ENCODE measurements around the gene PTPN7. TPM values are rescaled to one million over a fixed set of nuclear protein-coding genes. Genes with fewer than 3 reads are reported as not detected.

PTPN7 gene
- total RNA-seq, 4 donors from 2014 or later = 0.42 to 2.7 (median 0.60) TPM; not detected in 1

DNA sequence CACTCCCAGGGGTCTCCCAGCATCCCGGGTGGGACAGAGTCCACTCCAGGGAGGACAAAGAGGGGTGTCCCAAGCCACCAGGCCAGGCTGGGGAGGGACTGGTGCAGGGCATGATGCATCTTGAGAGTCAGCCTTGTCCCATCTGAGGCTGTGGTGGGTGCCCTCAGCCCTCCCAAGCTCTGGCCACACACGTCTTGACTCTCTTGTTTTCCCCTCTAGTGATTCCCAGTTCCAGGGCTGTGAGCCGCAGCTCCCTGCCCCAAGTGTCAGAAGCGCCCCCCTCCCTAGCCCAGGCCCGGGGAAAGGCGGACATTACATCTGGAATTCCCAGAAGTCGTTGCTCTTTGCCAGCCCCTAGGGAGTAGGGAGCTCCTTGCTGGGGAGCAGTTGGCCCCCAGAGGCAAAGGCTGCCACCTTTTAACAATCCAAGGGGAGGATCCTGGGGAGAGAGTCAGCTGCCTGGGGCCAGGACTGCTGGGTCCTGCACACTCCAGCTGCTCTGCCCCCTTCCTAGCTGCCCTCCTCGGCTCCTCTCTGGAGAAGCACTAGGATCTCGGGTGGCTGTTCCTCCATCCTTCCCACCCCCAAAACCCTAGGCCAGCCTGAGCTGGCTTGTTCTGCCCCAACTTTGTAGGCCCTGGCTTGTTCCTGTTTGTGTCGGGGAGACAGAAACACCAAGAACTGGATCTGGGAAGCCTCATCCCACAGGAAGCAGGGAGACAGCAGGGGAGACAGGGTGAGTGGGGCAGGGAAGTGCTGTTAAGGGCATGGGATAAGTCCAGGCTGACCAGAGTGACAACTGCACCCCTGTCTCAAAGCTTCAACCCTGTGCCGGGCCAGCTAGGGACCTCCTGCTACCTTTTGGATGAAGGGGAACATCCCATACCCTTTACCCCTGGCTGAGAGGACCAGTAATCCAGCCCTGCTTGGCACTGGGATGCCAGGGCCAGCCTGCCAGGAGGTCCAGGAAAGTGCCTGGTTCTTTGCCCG is 3.2 kb upstream of the PTPN7 start:
- no peaks in the 10 kb centered on the region for H3K27me3 ChIP-seq
- peaks cover 10% of the 10 kb centered on the region for H3K4me1 ChIP-seq
- no peak overlapping the region for H3K27ac ChIP-seq
- WGBS = 63% methylated on average over 7 of the region's 12 CpGs
- H3K36me3 ChIP-seq = no peaks in the 10 kb centered on the region
- TF ChIP-seq, protein P1, sequence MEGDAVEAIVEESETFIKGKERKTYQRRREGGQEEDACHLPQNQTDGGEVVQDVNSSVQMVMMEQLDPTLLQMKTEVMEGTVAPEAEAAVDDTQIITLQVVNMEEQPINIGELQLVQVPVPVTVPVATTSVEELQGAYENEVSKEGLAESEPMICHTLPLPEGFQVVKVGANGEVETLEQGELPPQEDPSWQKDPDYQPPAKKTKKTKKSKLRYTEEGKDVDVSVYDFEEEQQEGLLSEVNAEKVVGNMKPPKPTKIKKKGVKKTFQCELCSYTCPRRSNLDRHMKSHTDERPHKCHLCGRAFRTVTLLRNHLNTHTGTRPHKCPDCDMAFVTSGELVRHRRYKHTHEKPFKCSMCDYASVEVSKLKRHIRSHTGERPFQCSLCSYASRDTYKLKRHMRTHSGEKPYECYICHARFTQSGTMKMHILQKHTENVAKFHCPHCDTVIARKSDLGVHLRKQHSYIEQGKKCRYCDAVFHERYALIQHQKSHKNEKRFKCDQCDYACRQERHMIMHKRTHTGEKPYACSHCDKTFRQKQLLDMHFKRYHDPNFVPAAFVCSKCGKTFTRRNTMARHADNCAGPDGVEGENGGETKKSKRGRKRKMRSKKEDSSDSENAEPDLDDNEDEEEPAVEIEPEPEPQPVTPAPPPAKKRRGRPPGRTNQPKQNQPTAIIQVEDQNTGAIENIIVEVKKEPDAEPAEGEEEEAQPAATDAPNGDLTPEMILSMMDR (IDR thresholded peaks at IDR 0.05) = no peak
- TF ChIP-seq POLR2AphosphoS5 (IDR thresholded peaks at IDR 0.05) (no peak), EP300 (IDR thresholded peaks at IDR 0.05) (no peak), POLR2A (IDR thresholded peaks at IDR 0.05) (no peak)
- H3K4me3 ChIP-seq = no peak overlapping the region
- DNase-seq (ENCODE audit: low spot score in 2 of 2) = no peak
- H3K9me3 ChIP-seq = no peaks in the 10 kb centered on the region

DNA sequence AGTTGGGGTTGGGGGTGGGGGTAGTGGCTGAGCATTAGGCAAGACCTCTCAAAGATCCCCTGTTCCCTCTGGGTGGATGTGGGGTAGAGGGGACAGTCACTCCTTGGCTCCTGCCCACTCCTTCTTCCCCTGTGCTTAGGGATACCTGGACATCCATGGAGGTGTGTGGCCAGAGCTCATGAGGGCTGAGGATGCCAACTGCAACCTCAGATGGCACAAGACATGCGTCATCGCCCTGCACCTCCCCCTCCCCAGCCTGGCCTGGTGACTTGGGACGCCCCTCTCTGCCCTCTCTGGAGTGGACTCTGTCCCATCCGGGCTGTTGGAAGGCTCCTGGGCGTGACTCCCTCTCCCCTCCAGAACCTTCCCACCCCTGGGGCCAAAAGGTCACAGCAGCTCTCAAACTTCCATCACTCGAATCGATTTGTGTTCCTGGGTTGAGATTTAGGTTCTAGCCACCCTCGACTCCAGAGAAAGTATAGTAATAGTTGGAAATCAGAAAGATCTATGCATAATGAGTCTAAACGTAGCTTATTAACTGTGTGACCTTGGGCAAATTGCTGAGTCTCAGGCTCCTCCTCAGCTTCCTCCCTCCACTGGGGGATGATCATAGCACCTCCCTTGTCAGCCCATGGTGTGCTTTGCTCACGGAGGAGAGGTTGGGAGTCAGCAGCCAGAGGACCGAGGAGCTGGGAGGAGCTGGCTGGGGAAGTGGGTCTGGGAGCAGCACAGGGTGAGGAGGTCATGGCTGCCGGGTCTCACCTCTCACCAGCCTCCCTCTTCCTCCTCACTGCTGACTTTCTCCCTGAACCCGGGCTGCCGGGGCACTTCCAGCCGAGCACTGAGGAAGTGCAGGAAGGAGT is 2.2 kb upstream of the PTPN7 start:
- H3K36me3 ChIP-seq = no peaks in the 10 kb centered on the region
- H3K4me3 ChIP-seq = no peak overlapping the region
- no peak for DNase-seq (ENCODE audit: low spot score in 2 of 2)
- peaks cover 2% of the 10 kb centered on the region for H3K4me1 ChIP-seq
- H3K27me3 ChIP-seq = no peaks in the 10 kb centered on the region
- 54% methylated on average over 11 of the region's 15 CpGs for WGBS
- TF ChIP-seq POLR2AphosphoS5 (IDR thresholded peaks at IDR 0.05) = no peak
- TF ChIP-seq POLR2A (IDR thresholded peaks at IDR 0.05) = no peak
- TF ChIP-seq EP300 (IDR thresholded peaks at IDR 0.05) = no peak
- TF ChIP-seq, protein P1 (IDR thresholded peaks at IDR 0.05) = no peak
- no peaks in the 10 kb centered on the region for H3K9me3 ChIP-seq
- H3K27ac ChIP-seq = no peak overlapping the region

DNA sequence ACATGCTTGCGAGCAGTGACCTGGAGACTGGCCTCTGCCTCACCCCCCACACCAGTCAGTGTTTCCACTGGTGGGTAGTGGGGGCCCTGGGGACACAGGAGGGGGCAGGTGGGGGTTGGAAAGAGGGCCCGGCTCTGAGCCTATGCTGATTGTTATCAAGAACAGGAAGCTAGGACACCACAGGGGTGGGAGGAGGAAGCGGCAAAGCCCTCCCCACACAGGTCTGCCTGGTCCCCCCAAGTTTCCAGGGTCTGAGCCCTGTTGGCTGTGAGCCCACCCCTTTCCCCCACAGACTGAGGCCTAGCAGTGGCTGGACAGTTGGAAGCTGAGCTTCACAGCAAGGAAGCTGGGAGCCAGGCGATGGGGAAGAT is 1.6 kb upstream of the PTPN7 start:
- WGBS = 78% methylated on average over 4 of the region's 4 CpGs
- TF ChIP-seq, protein P1 (IDR thresholded peaks at IDR 0.05) = no peak
- TF ChIP-seq EP300 (IDR thresholded peaks at IDR 0.05) (no peak), POLR2AphosphoS5 (IDR thresholded peaks at IDR 0.05) (no peak), POLR2A (IDR thresholded peaks at IDR 0.05) (no peak)
- H3K4me3 ChIP-seq = no peak overlapping the region
- no peaks in the 10 kb centered on the region for H3K9me3 ChIP-seq
- H3K36me3 ChIP-seq = no peaks in the 10 kb centered on the region
- no peaks in the 10 kb centered on the region for H3K4me1 ChIP-seq
- DNase-seq (ENCODE audit: low spot score in 2 of 2) = no peak
- H3K27me3 ChIP-seq = no peaks in the 10 kb centered on the region
- H3K27ac ChIP-seq = no peak overlapping the region

- Histone ChIP-seq H3K4me1 (no peaks in the 10 kb centered on the region), H3K9me3 (no peaks in the 10 kb centered on the region), H3K27me3 (no peaks in the 10 kb centered on the region), H3K27ac (no peak overlapping the region), H3K36me3 (no peaks in the 10 kb centered on the region), H3K4me3 (no peak overlapping the region)
- no peak for DNase-seq (ENCODE audit: low spot score in 2 of 2)
- WGBS = 70% methylated on average over 21 of the region's 22 CpGs
- TF ChIP-seq, protein P1 (IDR thresholded peaks at IDR 0.05) = no peak
- TF ChIP-seq POLR2A (IDR thresholded peaks at IDR 0.05) (no peak), POLR2AphosphoS5 (IDR thresholded peaks at IDR 0.05) (no peak), EP300 (IDR thresholded peaks at IDR 0.05) (no peak)
Measured at GRCh38 chr1:202161151-202162046, 997 bp upstream of the PTPN7 start.
